SK-N-SH treated with all-trans-retinoic acid at 6 μM for 48 hours (cell line): ENCODE measurements around the gene DYRK3.

Source experiments
- ATAC-seq: fragments of 200-7000 bp; cut with Tn5 transposase; 3 replicates; pipeline ENCODE4 v1.9.1; 2020; ENCODE audit warnings: mild to moderate bottlenecking, moderate library complexity
- ARNTL ChIP-seq: fragments of 450-650 bp; formaldehyde crosslinking; IDR thresholded peaks from 2 replicates; pipeline ENCODE4 v1.5.0; 2020; ENCODE audit warnings: low read depth, mild to moderate bottlenecking, moderate library complexity, borderline replicate concordance
- BACH2 ChIP-seq: fragments of 250-450 bp; sonication (Bioruptor Pico); IDR thresholded peaks from 2 replicates; pipeline ENCODE4 v1.9.0; 2021; ENCODE audit warnings: mild to moderate bottlenecking, borderline replicate concordance
- CSDC2 ChIP-seq: fragments of 250-450 bp; sonication (Bioruptor Pico); IDR thresholded peaks from 2 replicates; pipeline ENCODE4 v1.5.0; 2020; ENCODE audit warnings: mild to moderate bottlenecking, moderate library complexity
- ESRRG ChIP-seq: fragments of 250-450 bp; sonication (Bioruptor Pico); IDR thresholded peaks from 2 replicates; pipeline ENCODE4 v1.6.1; 2021; ENCODE audit warnings: mild to moderate bottlenecking
- GLIS3 ChIP-seq: fragments of 250-450 bp; sonication (Bioruptor Pico); IDR thresholded peaks from 2 replicates; pipeline ENCODE4 v1.5.0; 2020; ENCODE audit warnings: mild to moderate bottlenecking, moderate library complexity
- ISL1 ChIP-seq: fragments of 250-450 bp; sonication (Bioruptor Pico); IDR thresholded peaks from 2 replicates; pipeline ENCODE4 v2.1.2; 2022; ENCODE audit warnings: mild to moderate bottlenecking, moderate library complexity
- OSR1 ChIP-seq: fragments of 250-450 bp; sonication (Bioruptor Pico); IDR thresholded peaks from 2 replicates; pipeline ENCODE4 v1.8.0; 2022; ENCODE audit warnings: moderate library complexity, mild to moderate bottlenecking, inconsistent platforms
- PPARA ChIP-seq: fragments of 250-450 bp; sonication (Bioruptor Pico); IDR thresholded peaks from 2 replicates; pipeline ENCODE4 v1.5.0; 2020; ENCODE audit warnings: mild to moderate bottlenecking, borderline replicate concordance
- SNAI2 ChIP-seq: fragments of 250-450 bp; sonication (Bioruptor Pico); IDR thresholded peaks from 2 replicates; pipeline ENCODE4 v1.5.0; 2020; ENCODE audit warnings: mild to moderate bottlenecking, moderate library complexity
- TCF4 ChIP-seq: fragments of 250-450 bp; sonication (Bioruptor Pico); IDR thresholded peaks from 2 replicates; pipeline ENCODE4 v1.8.0; 2021; ENCODE audit warnings: mild to moderate bottlenecking, moderate library complexity, borderline replicate concordance
- TOX ChIP-seq: fragments of 250-450 bp; sonication (Bioruptor Pico); IDR thresholded peaks from 2 replicates; pipeline ENCODE4 v1.8.0; 2021; ENCODE audit warnings: mild to moderate bottlenecking, moderate library complexity, borderline replicate concordance
- ZC3H10 ChIP-seq: fragments of 250-450 bp; sonication (Bioruptor Pico); IDR thresholded peaks from 2 replicates; pipeline ENCODE4 v1.5.1; 2021; ENCODE audit warnings: mild to moderate bottlenecking, moderate library complexity
- ZFP30 ChIP-seq: fragments of 450-650 bp; formaldehyde crosslinking; IDR thresholded peaks from 2 replicates; pipeline ENCODE4 v1.5.0; 2022; ENCODE audit warnings: mild to moderate bottlenecking, moderate library complexity
- ZNF565 ChIP-seq: fragments of 450-650 bp; formaldehyde crosslinking; conservative IDR thresholded peaks from 2 replicates; pipeline ENCODE4 v1.5.0; 2020; ENCODE audit warnings: low read depth, mild to moderate bottlenecking, moderate library complexity
- ZNF70 ChIP-seq: fragments of 450-650 bp; formaldehyde crosslinking; IDR thresholded peaks from 2 replicates; pipeline ENCODE4 v1.5.0; 2020; ENCODE audit warnings: mild to moderate bottlenecking, moderate library complexity
- ZNF8 ChIP-seq: fragments of 450-650 bp; formaldehyde crosslinking; IDR thresholded peaks from 2 replicates; pipeline ENCODE4 v1.5.0; 2020; ENCODE audit warnings: mild to moderate bottlenecking, moderate library complexity
- TF ChIP-seq, protein P1 (sequence below): fragments of 250-450 bp; sonication (Bioruptor Pico); IDR thresholded peaks from 2 replicates; pipeline ENCODE4 v1.5.1; 2021; ENCODE audit warnings: mild to moderate bottlenecking, moderate library complexity
- TF ChIP-seq, protein P2 (sequence below): fragments of 250-450 bp; sonication (Bioruptor Pico); IDR thresholded peaks from 2 replicates; pipeline ENCODE4 v1.5.0; 2020; ENCODE audit warnings: mild to moderate bottlenecking, moderate library complexity
- TF ChIP-seq, protein P3 (sequence below): fragments of 250-450 bp; sonication (Bioruptor Pico); IDR thresholded peaks from 2 replicates; pipeline ENCODE4 v1.8.0; 2020; ENCODE audit warnings: mild to moderate bottlenecking, moderate library complexity, borderline replicate concordance

Gene DYRK3

DNA sequence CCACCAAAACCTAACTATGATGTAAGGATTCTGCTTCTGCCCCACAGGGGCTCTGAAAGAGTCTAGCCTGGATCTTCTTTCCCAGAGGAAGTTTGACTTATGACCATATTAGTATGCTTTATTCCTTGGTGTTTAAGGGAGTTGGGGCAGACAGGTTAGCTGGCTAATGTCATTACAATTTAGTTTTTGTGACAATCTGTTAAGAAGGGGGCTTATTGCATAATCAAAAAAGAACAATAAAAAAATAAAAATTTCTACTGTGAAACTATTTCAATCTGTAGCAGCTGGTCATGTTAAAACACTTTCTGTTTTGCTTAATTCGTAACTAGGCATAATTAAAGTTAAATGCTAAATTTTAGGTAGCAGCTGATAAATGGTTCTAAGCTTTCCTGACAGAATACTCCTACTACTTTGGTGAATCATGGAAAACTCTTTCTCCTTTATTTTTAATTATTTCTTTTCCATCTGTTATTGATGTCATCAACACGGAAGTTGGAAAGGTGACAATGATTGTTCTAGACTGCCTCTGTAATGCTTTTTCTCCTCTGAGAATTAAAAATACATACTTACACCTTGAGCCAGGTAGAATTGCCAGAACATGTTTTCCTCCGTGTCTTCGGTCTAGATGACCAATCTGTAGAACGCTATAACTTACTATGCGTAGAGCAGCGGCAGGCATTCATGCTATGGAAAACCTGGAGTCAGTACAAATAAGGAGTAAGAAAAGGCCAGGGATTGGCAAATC, 18.6 kb downstream of the DYRK3 start:
- no peak for ATAC-seq
- TF ChIP-seq TOX (no peak), BACH2 (CRISPR knock-in tag) (no peak), ISL1 (CRISPR knock-in tag) (no peak), ZNF565 (no peak), OSR1 (CRISPR knock-in tag) (no peak), ZFP30 (no peak), ESRRG (CRISPR knock-in tag) (no peak), CSDC2 (no peak)
- TF ChIP-seq, protein P1, sequence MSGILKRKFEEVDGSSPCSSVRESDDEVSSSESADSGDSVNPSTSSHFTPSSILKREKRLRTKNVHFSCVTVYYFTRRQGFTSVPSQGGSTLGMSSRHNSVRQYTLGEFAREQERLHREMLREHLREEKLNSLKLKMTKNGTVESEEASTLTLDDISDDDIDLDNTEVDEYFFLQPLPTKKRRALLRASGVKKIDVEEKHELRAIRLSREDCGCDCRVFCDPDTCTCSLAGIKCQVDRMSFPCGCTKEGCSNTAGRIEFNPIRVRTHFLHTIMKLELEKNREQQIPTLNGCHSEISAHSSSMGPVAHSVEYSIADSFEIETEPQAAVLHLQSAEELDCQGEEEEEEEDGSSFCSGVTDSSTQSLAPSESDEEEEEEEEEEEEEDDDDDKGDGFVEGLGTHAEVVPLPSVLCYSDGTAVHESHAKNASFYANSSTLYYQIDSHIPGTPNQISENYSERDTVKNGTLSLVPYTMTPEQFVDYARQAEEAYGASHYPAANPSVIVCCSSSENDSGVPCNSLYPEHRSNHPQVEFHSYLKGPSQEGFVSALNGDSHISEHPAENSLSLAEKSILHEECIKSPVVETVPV (CRISPR knock-in tag) = no peak
- TF ChIP-seq, protein P2, sequence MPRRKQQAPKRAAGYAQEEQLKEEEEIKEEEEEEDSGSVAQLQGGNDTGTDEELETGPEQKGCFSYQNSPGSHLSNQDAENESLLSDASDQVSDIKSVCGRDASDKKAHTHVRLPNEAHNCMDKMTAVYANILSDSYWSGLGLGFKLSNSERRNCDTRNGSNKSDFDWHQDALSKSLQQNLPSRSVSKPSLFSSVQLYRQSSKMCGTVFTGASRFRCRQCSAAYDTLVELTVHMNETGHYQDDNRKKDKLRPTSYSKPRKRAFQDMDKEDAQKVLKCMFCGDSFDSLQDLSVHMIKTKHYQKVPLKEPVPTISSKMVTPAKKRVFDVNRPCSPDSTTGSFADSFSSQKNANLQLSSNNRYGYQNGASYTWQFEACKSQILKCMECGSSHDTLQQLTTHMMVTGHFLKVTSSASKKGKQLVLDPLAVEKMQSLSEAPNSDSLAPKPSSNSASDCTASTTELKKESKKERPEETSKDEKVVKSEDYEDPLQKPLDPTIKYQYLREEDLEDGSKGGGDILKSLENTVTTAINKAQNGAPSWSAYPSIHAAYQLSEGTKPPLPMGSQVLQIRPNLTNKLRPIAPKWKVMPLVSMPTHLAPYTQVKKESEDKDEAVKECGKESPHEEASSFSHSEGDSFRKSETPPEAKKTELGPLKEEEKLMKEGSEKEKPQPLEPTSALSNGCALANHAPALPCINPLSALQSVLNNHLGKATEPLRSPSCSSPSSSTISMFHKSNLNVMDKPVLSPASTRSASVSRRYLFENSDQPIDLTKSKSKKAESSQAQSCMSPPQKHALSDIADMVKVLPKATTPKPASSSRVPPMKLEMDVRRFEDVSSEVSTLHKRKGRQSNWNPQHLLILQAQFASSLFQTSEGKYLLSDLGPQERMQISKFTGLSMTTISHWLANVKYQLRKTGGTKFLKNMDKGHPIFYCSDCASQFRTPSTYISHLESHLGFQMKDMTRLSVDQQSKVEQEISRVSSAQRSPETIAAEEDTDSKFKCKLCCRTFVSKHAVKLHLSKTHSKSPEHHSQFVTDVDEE = no peak
- TF ChIP-seq, protein P3, sequence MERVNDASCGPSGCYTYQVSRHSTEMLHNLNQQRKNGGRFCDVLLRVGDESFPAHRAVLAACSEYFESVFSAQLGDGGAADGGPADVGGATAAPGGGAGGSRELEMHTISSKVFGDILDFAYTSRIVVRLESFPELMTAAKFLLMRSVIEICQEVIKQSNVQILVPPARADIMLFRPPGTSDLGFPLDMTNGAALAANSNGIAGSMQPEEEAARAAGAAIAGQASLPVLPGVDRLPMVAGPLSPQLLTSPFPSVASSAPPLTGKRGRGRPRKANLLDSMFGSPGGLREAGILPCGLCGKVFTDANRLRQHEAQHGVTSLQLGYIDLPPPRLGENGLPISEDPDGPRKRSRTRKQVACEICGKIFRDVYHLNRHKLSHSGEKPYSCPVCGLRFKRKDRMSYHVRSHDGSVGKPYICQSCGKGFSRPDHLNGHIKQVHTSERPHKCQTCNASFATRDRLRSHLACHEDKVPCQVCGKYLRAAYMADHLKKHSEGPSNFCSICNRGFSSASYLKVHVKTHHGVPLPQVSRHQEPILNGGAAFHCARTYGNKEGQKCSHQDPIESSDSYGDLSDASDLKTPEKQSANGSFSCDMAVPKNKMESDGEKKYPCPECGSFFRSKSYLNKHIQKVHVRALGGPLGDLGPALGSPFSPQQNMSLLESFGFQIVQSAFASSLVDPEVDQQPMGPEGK = no peak
- TF ChIP-seq, all 23 proteins: peak for 0

DNA sequence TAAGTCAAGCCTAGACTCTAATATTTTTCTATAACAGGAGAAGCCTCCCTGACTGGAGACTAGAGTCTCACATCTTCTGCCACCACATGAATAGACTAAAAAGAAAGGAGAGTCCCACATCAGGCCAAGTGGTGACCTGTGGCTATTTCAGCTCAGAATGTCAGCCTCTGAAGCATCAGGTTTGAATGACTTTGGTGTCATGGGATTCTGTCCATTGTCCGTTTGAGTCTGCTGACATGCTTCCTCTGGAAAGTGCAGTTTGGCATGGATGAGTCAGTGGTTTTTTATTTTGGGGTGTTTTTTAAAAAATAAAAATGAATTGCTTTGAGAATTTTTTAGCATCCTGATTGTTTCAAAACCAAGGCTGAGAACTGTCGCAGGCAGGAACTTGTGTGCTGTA, 19.5 kb downstream of the DYRK3 start:
- ATAC-seq = no peak
- TF ChIP-seq, protein P2 = no peak
- no peak for TF ChIP-seq OSR1 (CRISPR knock-in tag)
- TF ChIP-seq, protein P1 (CRISPR knock-in tag) = no peak
- TF ChIP-seq ZC3H10 (CRISPR knock-in tag) = no peak
- TF ChIP-seq ZNF8 (CRISPR knock-in tag) = no peak
- TF ChIP-seq ZNF70 (CRISPR knock-in tag) = no peak
- no peak for TF ChIP-seq TCF4 (CRISPR knock-in tag)
- TF ChIP-seq, protein P3 = no peak
- no peak for TF ChIP-seq CSDC2
- no peak for TF ChIP-seq PPARA (CRISPR knock-in tag)
- TF ChIP-seq ZFP30 = no peak
- TF ChIP-seq ESRRG (CRISPR knock-in tag) = no peak
- no peak for TF ChIP-seq SNAI2
- TF ChIP-seq ARNTL (CRISPR knock-in tag) = no peak
- no peak for TF ChIP-seq ZNF565
- TF ChIP-seq GLIS3 (CRISPR knock-in tag) = no peak
